Hepatocyte (in vitro differentiated cells): Measurements from ENCODE around the gene ARRB2. TPM values are rescaled to one million over a fixed set of nuclear protein-coding genes. Genes with fewer than 3 reads are reported as not detected.

Experiments used
- DNase-seq: peaks from one replicate; pipeline ENCODE4 v3.0.0-alpha.2; 2016; ENCODE audit warnings: low spot score
- H2AFZ ChIP-seq: fragments of 200-600 bp; sonication (generic); 2 replicates; pipeline ENCODE4 v1.6.0; 2016; ENCODE audit warnings: antibody characterized with exemption, mild to moderate bottlenecking
- H3K27ac ChIP-seq: fragments of 200-600 bp; sonication (generic); 2 replicates; pipeline ENCODE4 v1.5.1; 2016; ENCODE audit warnings: mild to moderate bottlenecking
- H3K27me3 ChIP-seq: fragments of 200-600 bp; sonication (generic); 2 replicates; pipeline ENCODE4 v1.6.1; 2016
- H3K36me3 ChIP-seq: fragments of 200-600 bp; sonication (generic); replicated peaks from 2 replicates; pipeline ENCODE4 v1.5.1; 2016; ENCODE audit warnings: low read depth; ENCODE audit not compliant: insufficient read depth
- H3K4me1 ChIP-seq: fragments of 200-600 bp; sonication (generic); 2 replicates; pipeline ENCODE4 v1.5.1; 2016; ENCODE audit warnings: mild to moderate bottlenecking, moderate library complexity; ENCODE audit not compliant: insufficient read depth
- H3K4me2 ChIP-seq: fragments of 200-600 bp; sonication (generic); 2 replicates; pipeline ENCODE4 v1.6.0; 2016
- H3K4me3 ChIP-seq: fragments of 200-600 bp; sonication (generic); 2 replicates; pipeline ENCODE4 v1.5.1; 2016; ENCODE audit warnings: mild to moderate bottlenecking
- H3K79me2 ChIP-seq: fragments of 200-600 bp; sonication (generic); 2 replicates; pipeline ENCODE4 v1.6.0; 2017; ENCODE audit warnings: mild to moderate bottlenecking
- H3K9me2 ChIP-seq: fragments of 200-600 bp; sonication (generic); replicated peaks from 2 replicates; pipeline ENCODE4 v1.6.0; 2017; ENCODE audit warnings: mild to moderate bottlenecking; ENCODE audit not compliant: insufficient read depth
- H3K9me3 ChIP-seq: fragments of 200-600 bp; sonication (generic); 2 replicates; pipeline ENCODE4 v1.5.1; 2016; ENCODE audit warnings: low read depth, mild to moderate bottlenecking
- H4K20me1 ChIP-seq: fragments of 200-600 bp; sonication (generic); 2 replicates; pipeline ENCODE4 v1.6.0; 2016; ENCODE audit warnings: mild to moderate bottlenecking; ENCODE audit not compliant: insufficient read depth, poor library complexity, severe bottlenecking
- CTCF ChIP-seq: fragments of 200-600 bp; sonication (generic); IDR thresholded peaks from 2 replicates; pipeline ENCODE4 v1.5.1; 2016; ENCODE audit warnings: antibody characterized with exemption, mild to moderate bottlenecking; ENCODE audit not compliant: poor library complexity
- EZH2 ChIP-seq: fragments of 200-600 bp; sonication (generic); IDR thresholded peaks from 2 replicates; pipeline ENCODE4 v1.6.1; 2016; ENCODE audit warnings: antibody characterized with exemption, mild to moderate bottlenecking, borderline replicate concordance
- EZH2phosphoT487 ChIP-seq: fragments of 200-600 bp; sonication (generic); IDR thresholded peaks from one replicate; pipeline ENCODE4 v1.6.1; 2018; ENCODE audit warnings: antibody characterized with exemption, mild to moderate bottlenecking, low read depth, moderate library complexity; ENCODE audit not compliant: unreplicated experiment, severe bottlenecking
- WGBS: methylation state at CpG from one replicate; pipeline ENCODE4 v1.1.6; 2016; ENCODE audit warnings: low lambda C conversion rate; ENCODE audit errors: missing lambda C conversion rate; 5-methylcytosine and 5-hydroxymethylcytosine counted together
- polyA plus RNA-seq: library from polyadenylated mRNA; unstranded; fragments of >200 nt; fragmentation: Nextera tagmentation; extraction: Ambion mirVana; gene quantifications from 2 replicates; pipeline ENCODE4 v1.2.1, GENCODE V29; 2016
- total RNA-seq: library from RNA; depleted of rRNA; stranded (reverse); fragments of >200 nt; gene quantifications from 2 replicates; pipeline ENCODE4 v1.2.3, GENCODE V29; 2014

ARRB2 gene
- total and polyA plus RNA-seq, 2 experiments from 2014 or later = 15.3 to 20.0 TPM

DNA sequence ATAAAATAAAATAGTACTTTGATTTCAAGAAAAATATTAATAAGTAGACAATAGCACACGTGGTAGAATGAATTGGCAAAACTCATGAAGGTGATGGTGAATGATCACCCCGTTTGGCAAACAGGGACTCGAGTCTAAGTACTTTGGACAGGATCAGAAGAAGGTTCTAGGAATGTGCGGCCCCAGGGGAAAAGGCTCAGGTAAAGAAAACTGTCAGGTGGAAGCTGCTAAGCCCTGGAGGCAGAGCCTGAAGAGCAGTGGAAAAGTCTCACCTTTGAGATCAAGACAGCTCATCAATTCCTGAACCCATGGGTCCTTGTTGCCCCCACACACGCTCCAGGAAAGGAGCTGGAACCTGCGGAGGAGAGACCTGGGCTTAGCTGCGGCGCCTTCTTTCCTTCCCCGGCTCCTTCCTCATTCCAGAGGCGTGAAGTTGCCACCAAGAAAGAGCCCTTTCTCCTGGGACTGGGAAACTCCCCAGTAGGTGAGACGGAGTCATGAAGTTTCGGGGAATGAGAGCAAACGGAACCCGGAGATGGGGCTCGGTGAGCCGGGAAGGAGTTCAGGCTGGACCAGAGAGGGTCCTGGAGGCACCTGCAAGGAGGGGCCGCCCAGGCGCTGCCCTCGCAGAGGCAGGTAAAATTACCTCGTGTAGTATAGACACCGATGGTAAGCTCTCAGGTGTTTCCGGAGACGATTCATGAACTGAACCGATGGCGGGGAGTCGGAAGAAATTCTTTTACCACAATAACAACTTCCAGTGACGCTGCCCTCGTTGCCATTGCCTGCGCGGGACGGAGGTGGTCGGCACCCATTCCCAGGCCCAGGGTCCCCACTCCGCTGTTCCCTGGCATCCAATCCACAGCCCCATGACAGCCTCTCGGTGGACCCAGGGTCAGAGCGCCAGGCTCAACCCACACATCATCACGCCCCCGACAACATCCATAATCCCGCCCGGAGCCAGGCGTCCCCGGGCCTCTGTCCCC is 28.0 kb downstream of the ARRB2 start:
- Histone ChIP-seq H3K9me3 (no peaks in the 10 kb centered on the region), H3K4me2 (peak overlapping the region; percentile 98), H3K27me3 (peaks cover 12% of the 10 kb centered on the region), H3K27ac (peak overlapping the region; percentile 92), H3K4me3 (peak overlapping the region; percentile 91), H3K79me2 (no peaks in the 10 kb centered on the region), H4K20me1 (no peaks in the 10 kb centered on the region), H3K4me1 (peaks cover 5% of the 10 kb centered on the region), H2AFZ (peak overlapping the region; percentile 91), H3K36me3 (no peaks in the 10 kb centered on the region), H3K9me2 (no peaks in the 10 kb centered on the region)
- peak; percentile 71 for DNase-seq
- 15% methylated on average over 38 of the region's 41 CpGs for WGBS
- TF ChIP-seq EZH2phosphoT487 = no peak
- TF ChIP-seq EZH2 = no peak
- TF ChIP-seq CTCF = no peak

- H3K27me3 ChIP-seq = peaks cover 12% of the 10 kb centered on the region
- DNase-seq = peak; percentile 90
- peaks cover 5% of the 10 kb centered on the region for H3K4me1 ChIP-seq
- no peaks in the 10 kb centered on the region for H3K9me2 ChIP-seq
- peak within 1 kb of the TSS; percentile 91 for H3K4me3 ChIP-seq
- H4K20me1 ChIP-seq = no peaks in the 10 kb centered on the region
- H2AFZ ChIP-seq = peak within 1 kb of the TSS; percentile 91
- WGBS = 1% methylated on average over 74 of the region's 100 CpGs
- TF ChIP-seq EZH2phosphoT487 = no peak
- no peak for TF ChIP-seq EZH2
- no peak for TF ChIP-seq CTCF
- no peaks in the 10 kb centered on the region for H3K9me3 ChIP-seq
- H3K27ac ChIP-seq = peak within 1 kb of the TSS; percentile 92
- peak within 1 kb of the TSS; percentile 98 for H3K4me2 ChIP-seq
- no peaks in the 10 kb centered on the region for H3K36me3 ChIP-seq
- H3K79me2 ChIP-seq = no peaks in the 10 kb centered on the region
Observed at GRCh38 chr17:4739122-4740024, 28.9 kb downstream of the ARRB2 start, which contains the start of the genes CXCL16 and ZMYND15. Gene CXCL16, minus strand, starts transcription at chr17:4739928. Its CDS starts 589 bp downstream, at chr17:4739339. Gene ZMYND15, plus strand, starts transcription at chr17:4739833. Its CDS starts 716 bp downstream, at chr17:4740549.

GRCh38 chr17:4740025-4740351 is 29.6 kb downstream of the ARRB2 start:
- Histone ChIP-seq H3K27me3 (peaks cover 19% of the 10 kb centered on the region), H4K20me1 (no peaks in the 10 kb centered on the region), H3K4me1 (peaks cover 7% of the 10 kb centered on the region), H3K9me2 (no peaks in the 10 kb centered on the region), H2AFZ (peak overlapping the region; percentile 91), H3K36me3 (no peaks in the 10 kb centered on the region), H3K4me2 (peak overlapping the region; percentile 98), H3K4me3 (peak overlapping the region; percentile 91), H3K79me2 (no peaks in the 10 kb centered on the region), H3K9me3 (no peaks in the 10 kb centered on the region), H3K27ac (peak overlapping the region; percentile 12)
- DNase-seq = no peak
- no peak for TF ChIP-seq CTCF
- no peak for TF ChIP-seq EZH2
- 19% methylated on average over 7 of the region's 13 CpGs for WGBS
